ENCODE results near the gene CCDC18. TPM values are rescaled to one million over a fixed set of nuclear protein-coding genes. Genes with fewer than 3 reads are reported as not detected.
"Not testable (repeated sequence)": the region's sequence is repeated elsewhere in the genome, so short reads cannot be mapped to it uniquely, and the experiment has no call there.

The CCDC18 gene
- total RNA-seq, 1 experiment from 2014 or later, result 7.1 TPM

GRCh38 chr1:93207211-93207610 lies 26.7 kb downstream of the CCDC18 start:
- no peaks in the 10 kb centered on the region for H3K36me3 ChIP-seq (ENCODE audit: control insufficient read depth, insufficient read depth, low read length)
- no TSS peak for BruUV-seq (replicated peaks)
- no peaks in the 10 kb centered on the region for H3K27me3 ChIP-seq (replicated peaks; ENCODE audit: control insufficient read depth, insufficient read depth, low read length)
- Mint-ChIP-seq H3K4me1 (ENCODE audit: low read depth, unreplicated experiment) (no peaks in the 10 kb centered on the region), H3K36me3 (ENCODE audit: insufficient read depth, unreplicated experiment) (no peaks in the 10 kb centered on the region), H3K27ac (ENCODE audit: unreplicated experiment) (no peak overlapping the region), H3K4me3 (ENCODE audit: unreplicated experiment) (no peak overlapping the region), H3K27me3 (ENCODE audit: insufficient read depth, unreplicated experiment) (no peaks in the 10 kb centered on the region), H3K9me3 (ENCODE audit: unreplicated experiment) (no peaks in the 10 kb centered on the region)
- POLR2A ChIA-PET, result no interaction called here
- intact Hi-C loops (cut with micrococcal nuclease; ENCODE audit: unreplicated experiment), result no loop called here
- CTCF ChIA-PET, result no interaction called here
- no peak for DNase-seq
- no peak overlapping the region for H3K4me3 ChIP-seq (ENCODE audit: low read depth, low read length)
- H3K4me1 ChIP-seq, result no peaks in the 10 kb centered on the region
- no peak for TF ChIP-seq CTCF (IDR thresholded peaks at IDR 0.05; ENCODE audit: insufficient read depth in 1 of 2, low read depth in 1 of 2, low read length in 1 of 2, severe bottlenecking in 1 of 2, unreplicated experiment in 1 of 2)
- no peaks in the 10 kb centered on the region for H3K9me3 ChIP-seq

- Histone ChIP-seq H3K27me3 (replicated peaks; ENCODE audit: control insufficient read depth, insufficient read depth, low read length) (no peaks in the 10 kb centered on the region), H3K9me3 (no peaks in the 10 kb centered on the region), H3K4me3 (ENCODE audit: low read depth, low read length) (no peak overlapping the region), H3K36me3 (ENCODE audit: control insufficient read depth, insufficient read depth, low read length) (no peaks in the 10 kb centered on the region), H3K4me1 (no peaks in the 10 kb centered on the region)
- CTCF ChIA-PET, result no interaction called here
- POLR2A ChIA-PET, result no interaction called here
- Mint-ChIP-seq H3K27me3 (ENCODE audit: insufficient read depth, unreplicated experiment) (no peaks in the 10 kb centered on the region), H3K27ac (ENCODE audit: unreplicated experiment) (no peak overlapping the region), H3K9me3 (ENCODE audit: unreplicated experiment) (no peaks in the 10 kb centered on the region), H3K4me1 (ENCODE audit: low read depth, unreplicated experiment) (no peaks in the 10 kb centered on the region), H3K36me3 (ENCODE audit: insufficient read depth, unreplicated experiment) (no peaks in the 10 kb centered on the region), H3K4me3 (ENCODE audit: unreplicated experiment) (no peak overlapping the region)
- no peak for TF ChIP-seq CTCF (IDR thresholded peaks at IDR 0.05; ENCODE audit: insufficient read depth in 1 of 2, low read depth in 1 of 2, low read length in 1 of 2, severe bottlenecking in 1 of 2, unreplicated experiment in 1 of 2)
- no TSS peak for BruUV-seq (replicated peaks)
- DNase-seq, result no peak
- intact Hi-C loops (cut with micrococcal nuclease; ENCODE audit: unreplicated experiment), result no loop called here
Measured at GRCh38 chr1:93215322-93215721, 34.8 kb downstream of the CCDC18 start.

GRCh38 chr1:93219443-93219842 lies 38.9 kb downstream of the CCDC18 start:
- no peaks in the 10 kb centered on the region for H3K27me3 ChIP-seq (replicated peaks; ENCODE audit: control insufficient read depth, insufficient read depth, low read length)
- H3K36me3 ChIP-seq (ENCODE audit: control insufficient read depth, insufficient read depth, low read length), result no peaks in the 10 kb centered on the region
- TF ChIP-seq CTCF (IDR thresholded peaks at IDR 0.05; ENCODE audit: insufficient read depth in 1 of 2, low read depth in 1 of 2, low read length in 1 of 2, severe bottlenecking in 1 of 2, unreplicated experiment in 1 of 2), result no peak
- DNase-seq, result no peak
- ChIA-PET POLR2A (no interaction called here), CTCF (no interaction called here)
- H3K9me3 ChIP-seq, result no peaks in the 10 kb centered on the region
- no peak overlapping the region for H3K4me3 ChIP-seq (ENCODE audit: low read depth, low read length)
- H3K27ac Mint-ChIP-seq (ENCODE audit: unreplicated experiment), result no peak overlapping the region
- intact Hi-C loops (cut with micrococcal nuclease; ENCODE audit: unreplicated experiment), result no loop called here
- no TSS peak for BruUV-seq (replicated peaks)
- H3K9me3 Mint-ChIP-seq (ENCODE audit: unreplicated experiment), result no peaks in the 10 kb centered on the region
- no peaks in the 10 kb centered on the region for H3K4me1 ChIP-seq
- H3K4me1 Mint-ChIP-seq (ENCODE audit: low read depth, unreplicated experiment), result no peaks in the 10 kb centered on the region
- H3K27me3 Mint-ChIP-seq (ENCODE audit: insufficient read depth, unreplicated experiment), result no peaks in the 10 kb centered on the region
- peaks cover 6% of the 10 kb centered on the region for H3K36me3 Mint-ChIP-seq (ENCODE audit: insufficient read depth, unreplicated experiment)
- H3K4me3 Mint-ChIP-seq (ENCODE audit: unreplicated experiment), result no peak overlapping the region

GRCh38 chr1:93220716-93221115 lies 40.2 kb downstream of the CCDC18 start:
- CTCF ChIA-PET; H3K9me3 Mint-ChIP-seq (ENCODE audit: unreplicated experiment); H3K4me1 ChIP-seq; H3K4me3 Mint-ChIP-seq (ENCODE audit: unreplicated experiment); H3K36me3 ChIP-seq (ENCODE audit: control insufficient read depth, insufficient read depth, low read length); POLR2A ChIA-PET; H3K27me3 Mint-ChIP-seq (ENCODE audit: insufficient read depth, unreplicated experiment); BruUV-seq (replicated peaks); H3K9me3 ChIP-seq; H3K27ac Mint-ChIP-seq (ENCODE audit: unreplicated experiment); H3K27me3 ChIP-seq (replicated peaks; ENCODE audit: control insufficient read depth, insufficient read depth, low read length); H3K4me3 ChIP-seq (ENCODE audit: low read depth, low read length); H3K36me3 Mint-ChIP-seq (ENCODE audit: insufficient read depth, unreplicated experiment); DNase-seq; intact Hi-C loops (cut with micrococcal nuclease; ENCODE audit: unreplicated experiment); H3K4me1 Mint-ChIP-seq (ENCODE audit: low read depth, unreplicated experiment): not testable (repeated sequence)

Measured in Caco-2 (cell line).